Left kidney (tissue), 2 donors: ENCODE data around the gene TWIST2. TPM values are rescaled to one million over a fixed set of nuclear protein-coding genes. Genes with fewer than 3 reads are reported as not detected.

Source experiments
- DNase-seq: peaks from one replicate; pipeline ENCODE4 v3.0.0-alpha.2; 2013
- polyA plus RNA-seq: library from polyadenylated mRNA; unstranded; fragments of 120-200 nt; gene quantifications from one replicate; pipeline ENCODE4 v1.2.1, GENCODE V29; 2013; ENCODE audit not compliant: insufficient read length

Gene TWIST2
- polyA plus RNA-seq, 1 donor, result 2.4 TPM

- DNase-seq, result no peak
Observed at GRCh38 chr2:238835726-238836301, 12.1 kb upstream of the TWIST2 start.

- no peak for DNase-seq
Observed at GRCh38 chr2:238838786-238839327, 9.0 kb upstream of the TWIST2 start.

GRCh38 chr2:238839428-238839827 lies 8.5 kb upstream of the TWIST2 start:
- DNase-seq, result no peak

DNA sequence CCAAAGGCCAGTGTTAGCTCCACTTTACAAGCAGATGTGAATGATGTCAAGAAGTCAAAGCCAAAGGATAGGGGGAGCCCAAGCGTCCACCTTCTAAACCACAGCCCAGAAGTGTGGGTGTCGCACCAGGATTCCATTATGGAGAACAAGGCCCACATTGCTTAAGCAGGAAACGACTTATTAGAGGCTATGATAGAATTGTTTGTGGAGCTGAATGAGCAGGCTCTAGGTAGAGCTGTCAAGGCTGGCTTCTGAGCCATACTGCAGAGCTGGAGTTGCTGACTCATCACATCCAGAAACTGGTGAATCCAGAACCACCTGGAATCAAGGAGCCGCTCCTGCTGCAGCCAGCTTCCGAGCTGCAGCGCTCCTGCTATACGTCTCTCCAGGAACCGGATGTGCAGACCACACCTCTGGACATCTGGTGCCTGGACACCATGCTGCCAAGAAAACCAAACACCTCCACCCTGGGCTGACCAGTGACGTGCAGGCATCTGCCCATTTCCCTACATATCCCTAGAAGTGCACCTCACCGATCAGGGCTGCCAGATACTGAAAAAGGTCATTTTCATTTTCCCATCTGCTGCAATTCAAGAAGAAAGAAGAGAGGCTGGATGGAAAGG lies 6.2 kb upstream of the TWIST2 start:
- no peak for DNase-seq

- DNase-seq, result no peak
Observed at GRCh38 chr2:238843476-238843875, 4.4 kb upstream of the TWIST2 start.

- no peak for DNase-seq
Observed at GRCh38 chr2:238845583-238846377, 2.1 kb upstream of the TWIST2 start.

GRCh38 chr2:238846378-238846627 lies 1.6 kb upstream of the TWIST2 start:
- DNase-seq, result no peak

GRCh38 chr2:238846628-238847418 lies 1.1 kb upstream of the TWIST2 start:
- no peak for DNase-seq

DNA sequence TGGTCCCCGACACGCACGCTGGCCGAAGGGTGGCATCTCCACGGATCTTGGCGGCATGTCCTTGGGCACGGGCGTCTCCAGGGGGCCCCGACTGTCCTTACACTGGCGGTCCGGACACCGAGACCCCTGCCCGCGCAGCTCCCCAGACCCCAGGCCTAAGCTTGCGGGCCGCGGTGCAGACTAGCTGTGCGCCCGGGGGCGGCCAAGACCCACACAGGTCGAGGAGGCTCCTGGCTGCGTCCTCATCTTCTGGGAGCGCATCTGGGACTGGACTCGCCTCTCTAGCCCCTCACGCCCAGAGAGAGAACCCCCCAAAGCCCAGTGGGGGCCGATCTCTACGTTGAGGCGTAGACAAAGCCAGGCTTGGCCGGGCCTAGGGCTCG lies 475 bp upstream of the TWIST2 start:
- DNase-seq, result no peak

- DNase-seq, result no peak
Observed at GRCh38 chr2:238848691-238848975, 748 bp downstream of the TWIST2 start.

GRCh38 chr2:238848976-238849853 lies 1.3 kb downstream of the TWIST2 start:
- DNase-seq, result no peak

DNA sequence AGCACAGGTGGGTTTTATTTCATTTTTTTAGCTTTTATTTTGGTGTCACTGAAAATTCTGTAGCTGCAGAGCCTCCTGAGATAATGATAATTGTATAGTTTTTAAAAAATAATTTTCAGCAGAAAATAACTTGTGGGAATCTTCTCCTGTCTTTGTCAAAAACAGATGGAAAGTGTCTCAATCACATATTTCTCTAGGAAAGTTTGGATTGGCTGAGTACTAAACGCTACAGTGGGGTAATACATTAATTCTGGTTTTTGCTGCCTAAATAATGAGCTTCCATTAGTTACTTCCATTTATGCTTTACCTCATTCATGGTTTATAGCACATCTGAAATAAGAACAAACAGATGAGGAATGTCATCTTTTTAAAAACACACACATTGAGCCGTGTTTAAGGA lies 2.2 kb downstream of the TWIST2 start:
- no peak for DNase-seq

DNA sequence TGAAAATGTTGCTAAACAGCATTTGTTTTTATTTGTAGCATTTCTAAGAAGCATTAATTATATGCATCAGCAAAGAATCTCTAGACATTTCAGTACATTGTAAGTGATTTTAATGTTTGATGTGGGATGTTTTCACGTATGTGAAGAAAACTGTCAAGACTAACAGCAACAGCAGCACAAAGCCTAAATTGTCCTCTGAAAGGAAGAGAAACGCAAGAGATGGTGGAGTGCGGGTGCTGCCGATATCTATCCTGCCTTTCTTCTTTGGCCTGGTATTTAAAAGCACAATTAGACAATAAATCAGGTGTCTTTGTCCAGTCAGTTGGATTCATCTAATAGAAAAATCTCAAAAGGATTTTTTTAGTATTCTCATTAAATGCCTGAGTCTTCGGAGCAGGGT lies 3.1 kb downstream of the TWIST2 start:
- no peak for DNase-seq

DNA sequence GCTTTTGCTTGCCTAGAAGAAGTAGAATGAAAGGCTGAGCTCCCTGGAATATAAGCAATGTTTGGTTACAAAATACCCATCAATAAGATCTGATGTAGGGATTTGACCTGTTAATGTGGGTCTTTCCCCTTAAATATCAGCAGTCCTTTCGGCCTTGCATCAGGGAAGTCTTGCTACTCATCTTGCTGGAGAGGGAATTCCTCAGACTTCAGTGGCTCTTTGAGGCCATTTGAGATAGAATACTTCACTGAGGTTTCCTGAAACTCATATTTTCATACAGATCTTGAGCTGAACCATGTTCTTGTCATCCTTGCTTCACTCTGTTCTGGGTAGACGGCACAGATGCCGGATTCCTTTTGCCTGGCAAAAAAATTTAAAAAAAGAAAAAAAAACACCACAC lies 3.9 kb downstream of the TWIST2 start:
- no peak for DNase-seq

DNA sequence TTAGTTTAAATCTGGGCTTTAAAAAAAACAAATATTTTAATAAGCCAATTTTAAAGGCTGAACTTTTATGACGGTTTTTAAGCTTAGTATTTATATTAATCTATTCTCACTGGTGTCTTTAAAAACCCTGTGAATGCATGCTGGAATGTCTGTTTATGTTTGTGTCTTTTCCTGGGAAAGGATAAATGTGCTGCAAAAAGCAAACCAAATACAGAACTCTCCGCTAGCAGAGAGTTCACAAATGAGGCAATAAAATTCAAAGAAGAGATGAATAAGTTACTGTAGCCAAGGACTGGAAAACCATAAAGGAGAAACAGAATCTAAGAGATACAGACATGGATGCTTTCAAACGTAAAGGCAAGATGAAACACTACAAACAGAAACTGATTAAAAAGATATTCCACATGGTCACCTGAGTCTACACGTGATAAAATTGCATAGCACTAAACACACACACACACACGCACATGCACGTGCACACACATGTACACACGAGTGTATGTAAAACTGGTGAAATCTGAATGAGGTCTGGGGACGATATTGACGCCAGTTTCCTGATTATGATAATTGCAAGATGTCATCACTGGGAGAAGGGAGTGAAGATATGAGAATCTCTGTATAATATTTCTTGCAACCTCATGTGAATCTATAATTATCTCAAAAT lies 4.5 kb downstream of the TWIST2 start:
- DNase-seq, result no peak

DNA sequence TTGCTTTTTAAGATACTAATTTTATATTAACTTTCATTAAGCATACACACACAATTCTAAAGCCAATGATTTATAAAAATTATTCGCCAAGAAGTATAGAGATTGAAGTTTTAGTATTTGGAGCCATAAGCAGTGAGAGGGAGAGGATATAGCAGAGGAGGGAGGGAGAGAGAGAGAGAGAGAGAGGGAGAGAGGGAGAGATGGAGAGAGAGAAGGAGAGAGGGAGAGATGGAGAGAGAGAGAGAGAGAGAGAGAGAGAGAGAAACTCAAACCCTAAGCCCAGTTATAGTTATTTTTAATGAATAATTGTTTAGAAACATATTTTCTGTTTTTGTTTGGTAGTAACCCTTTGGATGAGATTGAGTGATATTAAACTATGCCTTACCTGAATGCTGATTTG lies 5.3 kb downstream of the TWIST2 start:
- DNase-seq, result no peak

DNA sequence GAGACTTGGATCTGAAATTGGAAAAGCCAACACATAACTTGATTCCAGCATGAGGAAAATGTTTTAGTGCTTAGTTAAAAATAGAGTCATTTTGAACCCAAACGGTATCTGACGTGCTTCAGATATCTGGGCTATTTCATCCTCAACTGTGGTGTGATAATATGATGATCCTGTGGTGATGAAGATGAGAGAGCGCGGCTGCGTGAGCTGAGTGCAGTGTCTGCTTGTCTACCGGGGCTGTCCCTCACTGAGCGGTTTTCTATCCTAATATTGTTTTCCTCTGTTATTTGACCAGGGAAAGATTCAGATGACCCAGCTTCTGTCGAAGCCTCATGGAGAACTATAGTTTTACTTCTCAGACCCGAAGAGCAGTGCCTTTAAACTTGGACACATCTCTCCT lies 5.8 kb downstream of the TWIST2 start:
- no peak for DNase-seq

DNA sequence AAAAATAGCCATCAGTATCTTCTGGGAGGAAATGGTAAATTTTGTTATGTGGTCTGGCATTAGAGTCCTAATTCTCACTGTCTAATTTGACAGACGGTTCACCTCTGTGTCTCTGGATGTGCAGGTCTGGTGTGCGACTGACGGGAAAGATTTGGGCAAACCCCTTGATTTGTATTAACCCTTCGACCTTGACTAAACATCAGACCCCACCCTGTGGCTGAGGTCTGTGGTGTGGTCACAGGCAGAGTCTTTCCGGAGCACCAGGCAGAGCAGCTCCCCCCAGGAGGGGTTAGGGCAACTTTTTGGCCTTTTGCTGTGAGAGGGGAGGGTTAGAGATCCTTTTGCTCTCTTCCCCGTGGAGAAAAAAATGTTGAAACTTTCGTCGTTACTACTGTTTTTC lies 6.4 kb downstream of the TWIST2 start:
- no peak for DNase-seq

DNA sequence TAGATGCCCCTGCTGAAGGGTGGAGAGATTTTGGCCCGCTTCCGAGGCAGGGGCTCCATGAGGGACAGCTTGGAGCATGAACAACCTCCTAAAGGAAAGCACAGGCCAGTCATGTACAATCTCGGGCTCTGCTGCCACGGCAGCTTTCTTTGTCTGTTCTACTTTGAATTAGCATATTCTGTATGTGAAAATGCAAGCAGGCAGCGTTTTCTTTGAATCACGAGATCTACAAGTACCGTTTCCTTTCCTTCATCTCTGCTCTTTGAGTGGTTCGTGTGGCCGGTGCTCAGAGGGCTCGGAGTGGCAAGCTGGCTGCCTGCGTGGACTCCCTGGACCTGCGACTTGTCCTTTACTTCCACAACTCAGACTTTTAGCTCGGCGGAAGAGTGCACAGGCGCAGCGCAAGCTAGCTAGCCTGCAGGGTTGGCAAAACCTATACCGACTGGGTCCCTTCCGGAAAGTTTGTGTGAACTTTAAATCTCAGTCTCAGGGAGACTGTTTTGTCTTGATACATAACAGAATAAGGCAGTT lies 6.9 kb downstream of the TWIST2 start:
- DNase-seq, result no peak

- DNase-seq, result no peak
Observed at GRCh38 chr2:238855299-238855698, 7.4 kb downstream of the TWIST2 start.

DNA sequence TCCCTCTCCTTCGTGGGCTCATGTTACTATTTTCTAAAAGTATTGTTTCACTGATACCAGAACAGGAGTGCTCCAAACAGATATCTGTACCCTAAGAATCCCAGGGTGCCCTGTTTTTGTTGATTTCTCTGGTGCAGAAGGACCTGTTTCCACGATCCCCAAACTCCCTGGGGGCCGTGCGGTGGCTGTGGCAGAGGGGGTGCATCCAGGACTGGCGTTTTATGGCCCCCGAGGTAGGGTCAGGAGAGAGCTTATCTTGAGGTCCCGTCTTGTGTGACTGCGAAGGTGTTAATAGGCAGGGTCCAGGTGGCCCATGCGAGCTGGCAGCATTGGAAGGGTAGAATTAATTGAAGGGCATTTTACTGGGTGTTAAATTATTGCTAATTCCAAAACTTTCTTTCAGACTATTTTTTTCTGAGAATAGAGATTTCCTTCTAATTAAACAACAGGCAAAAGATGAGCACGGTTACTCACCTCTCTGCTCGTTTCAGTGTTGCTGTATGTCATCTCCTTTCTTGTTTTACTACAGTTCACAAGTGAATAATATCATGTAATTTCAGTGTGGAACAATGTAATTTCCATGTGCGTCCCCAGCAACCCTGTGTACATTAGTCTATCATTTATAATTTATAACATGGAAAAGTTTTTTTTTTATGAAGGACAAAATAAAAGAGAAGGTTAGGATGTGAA lies 8.2 kb downstream of the TWIST2 start:
- DNase-seq, result no peak
